SK-N-SH (cell line): Measurements from ENCODE around the gene COL5A1.

Experiments used
- CHD2 ChIP-seq: fragments of 150-350 bp; IDR thresholded peaks from 2 replicates; pipeline ENCODE4 v1.6.1; 2018; ENCODE audit warnings: low read length; ENCODE audit not compliant: partially characterized antibody
- EP300 ChIP-seq, 2 experiments: IDR thresholded peaks; 2 replicates each; pipeline versions ENCODE4 v1.4.0 to v1.6.1; 2012; ENCODE audit warnings: borderline replicate concordance in 1 of 2, low read depth in 1 of 2, low read length in 1 of 2
- MEF2A ChIP-seq: IDR thresholded peaks from 2 replicates; pipeline ENCODE4 v1.4.0; 2012; ENCODE audit warnings: low read depth, borderline replicate concordance
- NRF1 ChIP-seq: IDR thresholded peaks from 2 replicates; pipeline ENCODE4 v1.6.1; 2012; ENCODE audit warnings: low read depth, mild to moderate bottlenecking, low read length
- POLR2AphosphoS5 ChIP-seq: IDR thresholded peaks from 2 replicates; pipeline ENCODE4 v1.6.1; 2012; ENCODE audit warnings: low read depth, low read length
- RAD21 ChIP-seq: IDR thresholded peaks from 2 replicates; pipeline ENCODE4 v1.6.1; 2012; ENCODE audit warnings: mild to moderate bottlenecking, low read length
- TAF1 ChIP-seq: IDR thresholded peaks from 2 replicates; pipeline ENCODE4 v1.6.1; 2012; ENCODE audit warnings: low read depth, mild to moderate bottlenecking, low read length, moderate library complexity, borderline replicate concordance
- TCF12 ChIP-seq: IDR thresholded peaks from 2 replicates; pipeline ENCODE4 v1.4.0; 2012
- YY1 ChIP-seq: IDR thresholded peaks from 2 replicates; pipeline ENCODE4 v1.4.0; 2012; ENCODE audit warnings: low read depth, mild to moderate bottlenecking
- TF ChIP-seq, protein P1 (sequence below): fragments of 200-600 bp; sonication (generic); IDR thresholded peaks from 2 replicates; pipeline ENCODE4 v1.6.1; 2017; ENCODE audit warnings: antibody characterized with exemption, mild to moderate bottlenecking, moderate library complexity

DNA sequence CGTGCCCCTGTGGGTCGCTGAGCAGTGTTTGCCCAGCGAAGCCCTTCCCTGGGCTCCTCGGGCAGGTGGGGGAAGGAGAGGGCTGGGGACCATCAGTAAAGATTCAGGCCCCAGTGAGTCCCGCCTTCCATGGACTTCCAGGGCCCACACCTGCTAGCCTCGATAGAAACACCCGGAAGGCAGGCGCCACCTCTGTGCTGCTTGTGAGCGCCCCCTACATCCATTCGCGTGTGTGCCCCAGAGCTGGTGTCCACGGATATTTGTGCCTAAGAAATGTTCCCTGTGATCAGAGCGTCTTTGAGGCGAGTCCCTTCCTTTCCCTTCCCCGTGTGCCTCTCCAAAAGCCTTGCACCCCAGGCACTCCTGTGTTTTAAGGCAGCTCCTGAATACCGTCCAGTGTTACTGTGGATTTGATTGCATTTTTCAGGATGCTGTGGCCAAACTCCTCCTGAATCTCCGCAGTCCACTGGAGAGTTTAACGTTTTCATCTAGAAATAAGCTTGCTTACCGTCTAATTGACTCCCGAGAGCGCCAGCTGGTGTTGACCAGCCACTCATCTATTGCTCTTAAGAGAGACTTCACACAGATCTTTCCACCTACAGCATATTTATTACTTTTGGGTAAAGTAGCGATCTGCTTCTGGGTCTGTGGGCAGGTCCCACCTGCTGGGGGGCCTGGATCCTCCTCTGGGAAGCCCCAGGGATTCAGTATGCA, 101.4 kb downstream of the COL5A1 start:
- TF ChIP-seq, protein P1, sequence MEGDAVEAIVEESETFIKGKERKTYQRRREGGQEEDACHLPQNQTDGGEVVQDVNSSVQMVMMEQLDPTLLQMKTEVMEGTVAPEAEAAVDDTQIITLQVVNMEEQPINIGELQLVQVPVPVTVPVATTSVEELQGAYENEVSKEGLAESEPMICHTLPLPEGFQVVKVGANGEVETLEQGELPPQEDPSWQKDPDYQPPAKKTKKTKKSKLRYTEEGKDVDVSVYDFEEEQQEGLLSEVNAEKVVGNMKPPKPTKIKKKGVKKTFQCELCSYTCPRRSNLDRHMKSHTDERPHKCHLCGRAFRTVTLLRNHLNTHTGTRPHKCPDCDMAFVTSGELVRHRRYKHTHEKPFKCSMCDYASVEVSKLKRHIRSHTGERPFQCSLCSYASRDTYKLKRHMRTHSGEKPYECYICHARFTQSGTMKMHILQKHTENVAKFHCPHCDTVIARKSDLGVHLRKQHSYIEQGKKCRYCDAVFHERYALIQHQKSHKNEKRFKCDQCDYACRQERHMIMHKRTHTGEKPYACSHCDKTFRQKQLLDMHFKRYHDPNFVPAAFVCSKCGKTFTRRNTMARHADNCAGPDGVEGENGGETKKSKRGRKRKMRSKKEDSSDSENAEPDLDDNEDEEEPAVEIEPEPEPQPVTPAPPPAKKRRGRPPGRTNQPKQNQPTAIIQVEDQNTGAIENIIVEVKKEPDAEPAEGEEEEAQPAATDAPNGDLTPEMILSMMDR, result peak; percentile 27
- TF ChIP-seq NRF1, result no peak
- TF ChIP-seq EP300 (IDR thresholded peaks at IDR 0.05; ENCODE audit: borderline replicate concordance in 1 of 2, low read depth in 1 of 2, low read length in 1 of 2), result no peak
- TF ChIP-seq POLR2AphosphoS5, result no peak
- TF ChIP-seq TAF1, result no peak
- no peak for TF ChIP-seq YY1
- no peak for TF ChIP-seq MEF2A
- TF ChIP-seq CHD2, result no peak
- TF ChIP-seq TCF12, result no peak
- TF ChIP-seq RAD21, result no peak
